ENCODE measurements around the gene FOS.

The FOS gene

GRCh38 chr14:75318353-75318752 is 39.7 kb downstream of the FOS start:
- no peak for DNase-seq (ENCODE audit: low read depth)

- no peak for DNase-seq (ENCODE audit: low read depth)
These were observed 40.4 kb downstream of the FOS start for GRCh38 chr14:75319021-75319420.

GRCh38 chr14:75320196-75320595 is 41.6 kb downstream of the FOS start:
- DNase-seq (ENCODE audit: low read depth), result no peak

- no peak for DNase-seq (ENCODE audit: low read depth)
These were observed 44.1 kb downstream of the FOS start for GRCh38 chr14:75322746-75323145.

DNA sequence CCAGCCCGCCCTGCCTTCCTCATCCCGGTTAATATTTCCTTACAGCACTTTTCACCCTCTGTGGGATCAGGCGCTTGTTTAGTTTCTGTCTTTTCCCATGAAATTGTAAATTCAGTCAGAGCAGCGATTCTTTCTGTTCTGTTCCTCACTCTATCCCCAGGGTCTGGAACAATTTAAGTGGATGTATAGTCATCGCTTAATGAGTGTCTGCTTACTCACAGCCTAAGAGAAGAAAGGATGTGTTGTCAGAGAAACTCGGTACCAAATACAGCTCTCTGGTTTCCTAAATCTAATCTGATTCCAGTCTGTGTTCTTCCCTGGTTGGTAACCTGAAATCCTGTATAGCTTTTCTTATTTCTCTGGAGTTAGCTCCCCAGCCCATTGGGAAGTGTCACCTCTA is 44.9 kb downstream of the FOS start:
- peak; percentile 22 for DNase-seq (ENCODE audit: low read depth)

GRCh38 chr14:75328558-75329155 is 50.0 kb downstream of the FOS start:
- no peak for DNase-seq (ENCODE audit: low read depth)

GRCh38 chr14:75329369-75329768 is 50.7 kb downstream of the FOS start:
- no peak for DNase-seq (ENCODE audit: low read depth)

DNA sequence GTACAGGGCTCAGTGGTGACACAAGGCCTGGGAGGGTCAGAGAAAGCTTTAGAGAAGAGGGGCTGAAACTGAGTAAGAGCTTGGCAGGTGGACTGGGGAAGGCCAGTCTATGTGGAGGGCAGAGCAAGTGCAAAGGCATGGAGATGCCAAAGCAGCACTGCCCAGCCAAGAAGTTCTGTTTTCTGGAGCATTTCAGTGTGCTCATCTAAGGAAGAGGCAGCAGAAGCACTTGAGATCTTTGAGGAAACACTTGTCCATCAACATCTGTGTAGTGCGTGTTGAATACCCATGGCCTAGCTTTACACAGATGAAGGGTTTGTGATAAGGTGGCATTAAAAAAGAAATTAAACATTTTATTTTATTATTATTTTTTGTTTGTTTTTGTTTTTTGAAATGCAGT is 52.8 kb downstream of the FOS start:
- no peak for DNase-seq (ENCODE audit: low read depth)
